Naive thymus-derived CD4-positive, alpha-beta T cell (primary cell): ENCODE results near the gene PLOD2. TPM values are rescaled to one million over a fixed set of nuclear protein-coding genes. Genes with fewer than 3 reads are reported as not detected.

ENCODE experiments used
- ATAC-seq: fragments of 150-1000 bp; cut with Tn5 transposase; 2 replicates; pipeline ENCODE4 v1.10.0; 2021; ENCODE audit warnings: mild to moderate bottlenecking, moderate library complexity
- CTCF ChIA-PET: fragments of 350-600 bp; sonication (Branson Sonifier 250); formaldehyde crosslinking; loops from one replicate; lab custom pipeline; 2021; ENCODE audit warnings: antibody characterized with exemption; lab: Charles Lee
- POLR2A ChIA-PET: fragments of 350-600 bp; sonication (Branson Sonifier 250); formaldehyde crosslinking; loops from one replicate; lab custom pipeline; 2021; ENCODE audit warnings: antibody characterized with exemption, inconsistent platforms; lab: Charles Lee
- DNase-seq, 9 donors: peaks; one replicate each; pipeline versions ENCODE4 v3.0.0 to v3.0.0-alpha.2; 2020 to 2022; ENCODE audit warnings: mixed read lengths in 1 of 9
- H3K27ac ChIP-seq: one replicate; pipeline ENCODE4 v1.7.0; 2013; ENCODE audit warnings: mild to moderate bottlenecking, low read depth, low read length, moderate library complexity
- H3K27me3 ChIP-seq, 2 donors: one replicate each; pipeline ENCODE4 v1.7.0; 2013; ENCODE audit warnings: low read length in 2 of 2, mild to moderate bottlenecking in 2 of 2, moderate library complexity in 2 of 2; ENCODE audit not compliant: control insufficient read depth in 2 of 2, insufficient read depth in 2 of 2
- H3K36me3 ChIP-seq, 3 experiments: 1 replicate in 2 of 3; 2 replicates in 1 of 3; pipeline ENCODE4 v1.7.0; 2013; ENCODE audit warnings: low read length in 3 of 3, mild to moderate bottlenecking in 3 of 3, moderate library complexity in 1 of 3; ENCODE audit not compliant: insufficient read depth in 3 of 3, control insufficient read depth in 2 of 3
- H3K4me1 ChIP-seq, 2 donors: one replicate each; pipeline ENCODE4 v1.7.0; 2013; ENCODE audit warnings: low read length in 2 of 2, mild to moderate bottlenecking in 2 of 2, moderate library complexity in 1 of 2; ENCODE audit not compliant: control insufficient read depth in 2 of 2, insufficient read depth in 2 of 2
- H3K4me3 ChIP-seq: 2 replicates; pipeline ENCODE4 v1.7.0; 2013; ENCODE audit warnings: mild to moderate bottlenecking, low read length
- H3K9me3 ChIP-seq, 3 experiments: 1 replicate in 2 of 3; 2 replicates in 1 of 3; pipeline ENCODE4 v1.7.0; 2013; ENCODE audit warnings: low read length in 3 of 3; ENCODE audit not compliant: control insufficient read depth in 2 of 3
- H3K27ac Mint-ChIP-seq, 9 donors: one replicate each; pipeline ENCODE4 v1.8.0; 2020 to 2022; ENCODE audit warnings: mixed read lengths in 9 of 9, mild to moderate bottlenecking in 8 of 9, moderate library complexity in 5 of 9, inconsistent platforms in 2 of 9
- H3K27me3 Mint-ChIP-seq, 5 donors: one replicate each; pipeline ENCODE4 v1.8.0; 2021 to 2022; ENCODE audit warnings: mixed read lengths in 5 of 5, mild to moderate bottlenecking in 1 of 5
- H3K36me3 Mint-ChIP-seq, 5 donors: one replicate each; pipeline ENCODE4 v1.8.0; 2020 to 2022; ENCODE audit warnings: mixed read lengths in 5 of 5, mild to moderate bottlenecking in 3 of 5, inconsistent platforms in 1 of 5
- H3K4me1 Mint-ChIP-seq, 7 donors: one replicate each; pipeline ENCODE4 v1.8.0; 2020 to 2022; ENCODE audit warnings: mixed read lengths in 7 of 7, mild to moderate bottlenecking in 3 of 7, inconsistent platforms in 1 of 7
- H3K4me3 Mint-ChIP-seq, 10 donors: one replicate each; pipeline ENCODE4 v1.8.0; 2020 to 2022; ENCODE audit warnings: mild to moderate bottlenecking in 10 of 10, mixed read lengths in 10 of 10, moderate library complexity in 6 of 10, inconsistent platforms in 2 of 10
- H3K9me3 Mint-ChIP-seq, 11 donors: one replicate each; pipeline ENCODE4 v1.8.0; 2020 to 2022; ENCODE audit warnings: mixed read lengths in 11 of 11, mild to moderate bottlenecking in 4 of 11, inconsistent platforms in 1 of 11, moderate library complexity in 1 of 11
- intact Hi-C, 2 donors: fragments of 100-400 bp; cut with micrococcal nuclease; formaldehyde crosslinking; loops; one replicate each; pipeline ENCODE4 v1.15.1; 2023
- polyA plus RNA-seq, 2 donors: library from polyadenylated mRNA; unstranded; fragments of 300-500 nt; fragmentation: Illumina TruSeq; gene quantifications; one replicate each; pipeline ENCODE4 v1.2.3, GENCODE V29; 2021
- total RNA-seq, 6 experiments: library from RNA in 5 of 6; stranded (reverse) in 5 of 6; gene quantifications; 1 replicate in 5 of 6; 2 replicates in 1 of 6; pipeline ENCODE4 v1.2.3 and lab custom pipeline; 2021 to 2026

Gene PLOD2
- total and polyA plus RNA-seq, 7 experiments from 2014 or later: 0.34 to 1.4 TPM; not detected in 5

GRCh38 chr3:146153429-146153828, 7.6 kb downstream of the PLOD2 start:
- no peaks in the 10 kb centered on the region for H3K36me3 Mint-ChIP-seq
- DNase-seq (no peak), ATAC-seq (no peak)
- peaks cover 4 to 34% (median 22%) of the 10 kb centered on the region in 5 donors for H3K27me3 Mint-ChIP-seq
- Histone ChIP-seq H3K4me3 (no peak overlapping the region), H3K27me3 (no peaks in the 10 kb centered on the region), H3K36me3 (no peaks in the 10 kb centered on the region), H3K27ac (no peak overlapping the region), H3K9me3 (no peaks in the 10 kb centered on the region), H3K4me1 (no peaks in the 10 kb centered on the region)
- no peaks in the 10 kb centered on the region for H3K4me1 Mint-ChIP-seq
- ChIA-PET CTCF (no interaction called here), POLR2A (no interaction called here)
- no peak overlapping the region for H3K4me3 Mint-ChIP-seq
- intact Hi-C loops: no loop called here
- H3K27ac Mint-ChIP-seq: no peak overlapping the region
- no peaks in the 10 kb centered on the region for H3K9me3 Mint-ChIP-seq

DNA sequence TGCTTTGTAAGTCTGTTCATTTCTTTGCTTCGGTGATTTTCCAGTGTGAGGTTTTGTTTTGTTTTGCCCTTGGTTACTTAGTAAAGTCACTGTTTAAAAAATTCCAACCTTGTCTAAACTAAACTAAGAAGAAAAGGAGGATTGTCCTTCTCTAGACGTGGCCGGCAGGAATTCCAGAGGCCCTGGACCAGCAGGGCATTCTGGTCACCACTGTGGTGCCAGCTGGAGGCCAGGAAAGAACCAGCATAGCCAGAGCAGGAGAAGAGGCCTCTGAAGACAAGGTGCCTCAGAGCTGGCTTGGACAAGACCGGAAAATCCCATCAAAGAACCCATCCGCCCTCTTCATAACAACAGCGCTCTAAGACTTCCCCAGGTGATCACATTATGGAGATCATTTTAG, 8.2 kb downstream of the PLOD2 start:
- Histone ChIP-seq H3K27me3 (no peaks in the 10 kb centered on the region), H3K36me3 (no peaks in the 10 kb centered on the region), H3K9me3 (no peaks in the 10 kb centered on the region), H3K27ac (no peak overlapping the region), H3K4me3 (no peak overlapping the region), H3K4me1 (no peaks in the 10 kb centered on the region)
- Mint-ChIP-seq H3K36me3 (no peaks in the 10 kb centered on the region), H3K27ac (no peak overlapping the region), H3K4me1 (no peaks in the 10 kb centered on the region), H3K27me3 (peaks cover 2 to 34% (median 20%) of the 10 kb centered on the region in 5 donors), H3K9me3 (no peaks in the 10 kb centered on the region), H3K4me3 (no peak overlapping the region)
- CTCF ChIA-PET: no interaction called here
- no peak for ATAC-seq
- intact Hi-C loops: no loop called here
- POLR2A ChIA-PET: no interaction called here
- DNase-seq: no peak

DNA sequence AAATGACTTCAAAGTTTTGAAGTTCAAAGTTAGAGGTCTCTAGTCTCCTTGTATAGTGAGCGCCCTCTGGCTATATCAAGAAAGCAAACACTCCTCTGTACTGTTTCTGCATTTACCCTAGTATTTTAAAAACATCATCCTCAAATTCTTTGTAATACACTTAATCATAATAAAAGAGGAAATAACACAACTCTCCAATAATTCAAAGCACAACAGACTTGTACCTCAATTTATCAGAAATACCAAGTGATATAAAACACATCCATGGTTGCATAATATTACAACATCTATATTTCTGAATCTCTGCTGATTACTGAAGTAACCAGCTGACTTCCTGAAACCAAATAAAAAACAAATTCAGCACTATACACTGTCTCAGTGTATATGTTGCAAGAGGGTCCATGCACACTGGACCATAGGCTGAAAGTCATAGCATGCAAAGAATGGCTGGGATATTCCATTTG, 12.5 kb downstream of the PLOD2 start:
- Mint-ChIP-seq H3K4me1 (no peaks in the 10 kb centered on the region), H3K36me3 (no peaks in the 10 kb centered on the region), H3K4me3 (no peak overlapping the region), H3K27ac (no peak overlapping the region), H3K27me3 (peaks cover 0 to 27% (median under 1%) of the 10 kb centered on the region in 5 donors), H3K9me3 (peaks cover 0 to 3% (median 0%) of the 10 kb centered on the region in 11 donors)
- ChIA-PET POLR2A (no interaction called here), CTCF (no interaction called here)
- H3K27ac ChIP-seq: no peak overlapping the region
- no peak for DNase-seq
- H3K4me3 ChIP-seq: no peak overlapping the region
- no peaks in the 10 kb centered on the region for H3K36me3 ChIP-seq
- intact Hi-C loops: no loop called here
- H3K27me3 ChIP-seq: no peaks in the 10 kb centered on the region
- H3K9me3 ChIP-seq: no peaks in the 10 kb centered on the region
- H3K4me1 ChIP-seq: no peaks in the 10 kb centered on the region
- ATAC-seq: no peak

DNA sequence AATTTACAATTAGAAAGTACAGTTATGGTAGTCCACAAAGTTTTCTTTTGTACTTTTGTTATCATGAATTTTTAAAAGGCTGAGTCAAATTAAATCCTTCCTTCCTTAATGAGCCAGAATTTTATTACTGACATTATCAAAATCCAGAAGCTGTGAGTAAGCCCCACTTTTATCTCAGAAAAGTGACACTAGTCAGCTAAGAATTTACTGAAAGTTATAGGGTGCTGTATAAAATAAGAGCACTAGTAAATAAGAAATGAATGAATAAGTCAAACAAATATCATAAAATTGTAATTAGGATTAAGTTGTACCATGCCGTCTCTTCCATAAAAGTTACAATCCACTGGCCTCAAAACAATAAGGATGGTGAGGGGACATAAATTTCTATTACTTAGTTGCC, 15.3 kb downstream of the PLOD2 start:
- Mint-ChIP-seq H3K36me3 (no peaks in the 10 kb centered on the region), H3K9me3 (peaks cover 0 to 3% (median 0%) of the 10 kb centered on the region in 11 donors), H3K4me3 (no peak overlapping the region), H3K4me1 (no peaks in the 10 kb centered on the region), H3K27ac (no peak overlapping the region), H3K27me3 (peaks cover 0 to 19% (median 0%) of the 10 kb centered on the region in 5 donors)
- Histone ChIP-seq H3K27me3 (no peaks in the 10 kb centered on the region), H3K4me1 (no peaks in the 10 kb centered on the region), H3K9me3 (no peaks in the 10 kb centered on the region), H3K36me3 (no peaks in the 10 kb centered on the region), H3K4me3 (no peak overlapping the region), H3K27ac (no peak overlapping the region)
- ChIA-PET CTCF (no interaction called here), POLR2A (no interaction called here)
- ATAC-seq: no peak
- intact Hi-C loops: no loop called here
- no peak for DNase-seq

DNA sequence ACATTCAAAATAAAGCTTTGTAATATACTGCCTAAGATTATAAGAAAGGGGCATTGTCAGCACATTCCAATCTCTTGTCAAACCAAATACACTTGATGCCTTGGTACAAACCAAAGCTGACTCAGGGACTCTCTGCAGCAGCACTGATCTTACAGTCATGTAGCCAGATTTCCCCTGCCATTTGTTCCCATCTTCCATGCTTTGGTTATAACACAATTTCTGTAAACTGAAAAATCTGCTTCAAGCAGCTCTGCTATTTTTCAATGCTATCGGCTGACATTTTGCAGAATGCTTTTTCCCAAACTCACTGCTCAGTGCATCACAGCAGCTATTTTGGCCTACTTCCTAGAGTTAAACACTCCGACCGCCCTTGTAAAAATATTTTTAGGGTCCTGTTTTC, 18.2 kb downstream of the PLOD2 start:
- Histone ChIP-seq H3K9me3 (no peaks in the 10 kb centered on the region), H3K36me3 (no peaks in the 10 kb centered on the region), H3K4me1 (no peaks in the 10 kb centered on the region), H3K27me3 (no peaks in the 10 kb centered on the region), H3K27ac (no peak overlapping the region), H3K4me3 (no peak overlapping the region)
- ChIA-PET CTCF (no interaction called here), POLR2A (no interaction called here)
- H3K4me3 Mint-ChIP-seq: no peak overlapping the region
- H3K36me3 Mint-ChIP-seq: no peaks in the 10 kb centered on the region
- no peaks in the 10 kb centered on the region for H3K4me1 Mint-ChIP-seq
- no peak for ATAC-seq
- peaks cover 0 to 3% (median 0%) of the 10 kb centered on the region in 11 donors for H3K9me3 Mint-ChIP-seq
- intact Hi-C loops: no loop called here
- H3K27me3 Mint-ChIP-seq: peaks cover 0 to 11% (median 0%) of the 10 kb centered on the region in 5 donors
- no peak overlapping the region for H3K27ac Mint-ChIP-seq
- DNase-seq: no peak

GRCh38 chr3:146139586-146140110, 21.3 kb downstream of the PLOD2 start:
- ATAC-seq: no peak
- Mint-ChIP-seq H3K27me3 (peaks cover 0 to 6% (median 0%) of the 10 kb centered on the region in 5 donors), H3K4me1 (no peaks in the 10 kb centered on the region), H3K9me3 (peaks cover 0 to 3% (median 0%) of the 10 kb centered on the region in 11 donors), H3K4me3 (no peak overlapping the region), H3K27ac (no peak overlapping the region), H3K36me3 (no peaks in the 10 kb centered on the region)
- Histone ChIP-seq H3K4me3 (no peak overlapping the region), H3K4me1 (no peaks in the 10 kb centered on the region), H3K27ac (no peak overlapping the region), H3K27me3 (no peaks in the 10 kb centered on the region), H3K9me3 (no peaks in the 10 kb centered on the region), H3K36me3 (no peaks in the 10 kb centered on the region)
- ChIA-PET CTCF (interaction anchor here (0.6 kb wide), 1 partner anchor 653 kb away, joined by 3 read pairs; no protein-coding TSS in a partner anchor), POLR2A (no interaction called here)
- intact Hi-C loops: no loop called here
- DNase-seq: no peak

DNA sequence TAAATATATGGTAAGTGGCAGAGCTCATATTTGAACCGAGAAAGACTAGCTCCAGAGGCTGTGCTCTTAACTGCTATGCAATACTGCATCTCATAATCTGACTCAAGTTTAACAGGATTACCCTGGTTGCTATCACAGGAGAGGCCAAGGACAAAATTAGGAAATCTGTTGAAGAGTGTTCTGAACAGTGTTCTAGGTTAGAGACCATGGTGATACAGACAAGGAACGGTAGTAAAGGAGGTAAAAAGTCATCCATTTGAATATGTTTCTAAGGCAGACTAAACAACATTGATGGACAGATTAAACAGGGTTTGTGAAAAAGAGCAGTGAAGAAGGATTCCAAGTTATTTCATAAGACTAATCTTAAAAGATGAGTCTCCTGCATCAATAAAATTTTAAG, 22.1 kb downstream of the PLOD2 start:
- Mint-ChIP-seq H3K9me3 (peaks cover 0 to 2% (median 0%) of the 10 kb centered on the region in 11 donors), H3K27ac (no peak overlapping the region), H3K36me3 (no peaks in the 10 kb centered on the region), H3K27me3 (peaks cover 0 to 5% (median 0%) of the 10 kb centered on the region in 5 donors), H3K4me3 (no peak overlapping the region), H3K4me1 (no peaks in the 10 kb centered on the region)
- no peak for ATAC-seq
- intact Hi-C loops: no loop called here
- no peaks in the 10 kb centered on the region for H3K27me3 ChIP-seq
- H3K36me3 ChIP-seq: no peaks in the 10 kb centered on the region
- CTCF ChIA-PET: no interaction called here
- no peak overlapping the region for H3K4me3 ChIP-seq
- no peaks in the 10 kb centered on the region for H3K4me1 ChIP-seq
- no peaks in the 10 kb centered on the region for H3K9me3 ChIP-seq
- DNase-seq: no peak
- POLR2A ChIA-PET: no interaction called here
- no peak overlapping the region for H3K27ac ChIP-seq
